Measurements from ENCODE around the gene TOMM22.

TOMM22 gene

DNA sequence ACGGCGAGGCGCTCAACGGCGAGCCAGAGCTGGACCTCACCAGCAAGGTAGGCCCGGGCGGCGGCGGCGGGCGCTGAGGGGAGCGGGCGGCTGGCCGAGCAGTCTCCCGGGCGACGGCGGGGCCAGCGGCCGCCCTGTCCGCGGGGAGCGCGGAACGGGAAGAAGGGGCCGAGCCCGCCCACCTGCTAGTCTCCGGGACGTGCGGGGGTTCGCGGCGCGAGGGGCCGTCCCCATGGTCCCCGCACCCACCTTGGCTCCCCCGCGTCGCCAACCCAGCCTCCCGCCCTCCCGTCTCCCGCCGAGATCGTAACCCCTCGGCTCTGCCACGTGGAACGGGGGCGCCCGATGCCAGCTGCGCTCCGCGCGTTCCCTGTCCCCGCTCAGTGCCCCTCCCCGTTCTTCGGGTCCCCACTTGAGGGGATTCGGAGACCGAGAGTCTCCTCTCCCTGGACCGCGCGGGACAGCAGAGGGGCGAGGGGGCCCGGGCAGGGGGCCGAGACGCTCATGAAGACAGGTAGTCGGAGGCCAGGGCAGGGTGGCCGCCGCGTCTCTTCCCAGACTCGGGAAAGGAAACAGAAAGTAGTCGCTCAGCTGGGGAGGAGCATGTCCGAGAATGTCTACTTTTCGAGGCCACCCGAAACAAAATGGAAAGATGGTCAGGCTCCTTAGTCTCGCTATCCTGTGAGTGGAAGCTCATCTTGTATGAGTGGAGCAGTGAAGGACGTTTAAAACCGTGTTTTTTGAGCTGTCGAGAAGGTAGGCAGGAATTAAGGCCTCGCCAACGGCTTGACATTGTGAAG lies 24.5 kb downstream of the TOMM22 start:
- H3K4me3 ChIP-seq (ENCODE audit: low read length in 2 of 2): peak overlapping the region; percentile 84 to 85
- H3K27me3 ChIP-seq (ENCODE audit: control insufficient read depth in 1 of 2, insufficient read depth in 2 of 2, low read length in 2 of 2): no peaks in the 10 kb centered on the region
- H3K4me1 ChIP-seq (ENCODE audit: control insufficient read depth, insufficient read depth, low read length): peaks cover 32% of the 10 kb centered on the region
- H3K9ac ChIP-seq (ENCODE audit: low read length in 2 of 2): peak overlapping the region; percentile 84 to 89
- no peaks in the 10 kb centered on the region for H3K9me3 ChIP-seq (ENCODE audit: control insufficient read depth in 2 of 2, low read length in 2 of 2)
- H3K36me3 ChIP-seq (ENCODE audit: control insufficient read depth in 2 of 2, insufficient read depth in 2 of 2, low read length in 2 of 2): peaks cover 2 to 11% of the 10 kb centered on the region in 2 donors
- peak overlapping the region; percentile 90 for H3K27ac ChIP-seq (ENCODE audit: low read length)

DNA sequence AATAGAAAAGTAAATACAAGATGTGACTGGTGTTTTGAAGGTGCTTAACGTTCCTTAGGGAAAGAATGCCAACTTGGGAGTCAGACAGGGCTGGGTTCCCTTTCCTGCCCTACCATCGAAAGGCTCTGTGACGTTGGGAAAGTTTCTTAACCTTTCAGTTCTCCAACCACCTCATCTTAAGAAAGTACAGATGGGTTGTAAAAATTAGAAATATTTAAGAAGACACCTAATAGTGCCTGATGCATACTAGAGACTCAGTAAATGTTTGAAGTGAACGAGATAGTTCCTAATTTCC lies 25.1 kb downstream of the TOMM22 start:
- Histone ChIP-seq H3K36me3 (ENCODE audit: control insufficient read depth in 2 of 2, insufficient read depth in 2 of 2, low read length in 2 of 2) (peaks cover 2 to 11% of the 10 kb centered on the region in 2 donors), H3K27me3 (ENCODE audit: control insufficient read depth in 1 of 2, insufficient read depth in 2 of 2, low read length in 2 of 2) (no peaks in the 10 kb centered on the region), H3K4me1 (ENCODE audit: control insufficient read depth, insufficient read depth, low read length) (peaks cover 27% of the 10 kb centered on the region), H3K9ac (ENCODE audit: low read length in 2 of 2) (peak overlapping the region; percentile 84 to 89), H3K9me3 (ENCODE audit: control insufficient read depth in 2 of 2, low read length in 2 of 2) (no peaks in the 10 kb centered on the region), H3K4me3 (ENCODE audit: low read length in 2 of 2) (peak overlapping the region; percentile 84 to 85), H3K27ac (ENCODE audit: low read length) (peak overlapping the region; percentile 90)

DNA sequence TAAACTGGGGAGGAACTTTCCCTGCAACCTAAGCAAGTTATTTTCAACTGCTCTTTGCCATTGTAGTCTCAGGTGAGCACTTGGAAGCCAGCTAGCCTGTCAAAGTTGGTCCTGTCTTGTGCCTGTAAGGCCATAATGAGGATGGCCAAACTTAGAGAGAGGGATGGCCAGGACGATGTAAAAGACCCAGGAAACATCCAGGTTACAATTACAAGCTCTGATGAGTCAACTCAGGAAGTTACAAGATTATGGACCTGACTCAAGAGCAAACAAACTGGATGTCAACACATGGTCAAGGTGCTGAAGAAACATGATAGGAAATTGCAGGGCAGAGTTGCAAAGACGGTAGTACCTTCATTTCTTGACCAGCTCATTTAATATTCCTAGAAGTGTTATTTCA lies 25.6 kb downstream of the TOMM22 start:
- Histone ChIP-seq H3K9me3 (ENCODE audit: control insufficient read depth in 2 of 2, low read length in 2 of 2) (no peaks in the 10 kb centered on the region), H3K27me3 (ENCODE audit: control insufficient read depth in 1 of 2, insufficient read depth in 2 of 2, low read length in 2 of 2) (no peaks in the 10 kb centered on the region), H3K4me3 (ENCODE audit: low read length in 2 of 2) (peak overlapping the region; percentile 84 to 85), H3K9ac (ENCODE audit: low read length in 2 of 2) (no peak overlapping the region), H3K27ac (ENCODE audit: low read length) (no peak overlapping the region), H3K36me3 (ENCODE audit: control insufficient read depth in 2 of 2, insufficient read depth in 2 of 2, low read length in 2 of 2) (peaks cover 2 to 14% of the 10 kb centered on the region in 2 donors), H3K4me1 (ENCODE audit: control insufficient read depth, insufficient read depth, low read length) (peaks cover 27% of the 10 kb centered on the region)

DNA sequence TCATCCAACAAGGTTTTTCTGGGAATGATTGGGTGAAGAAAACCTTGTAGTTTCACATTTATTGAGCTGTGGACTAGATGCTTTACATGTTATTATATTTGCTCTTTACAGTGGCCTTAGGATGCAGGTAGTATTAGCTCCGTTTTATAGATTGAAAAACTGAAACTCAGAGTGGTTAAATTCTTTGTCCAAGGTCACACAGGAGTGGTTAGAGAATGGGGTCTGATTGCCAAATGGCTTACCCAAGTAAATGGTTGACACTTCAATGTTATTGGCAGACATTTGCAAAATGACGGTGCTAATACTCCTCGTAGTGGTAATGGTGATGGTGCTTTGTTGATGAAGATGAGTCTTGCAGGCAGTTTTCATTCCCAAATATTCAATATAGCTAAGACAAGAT lies 26.2 kb downstream of the TOMM22 start:
- no peak overlapping the region for H3K27ac ChIP-seq (ENCODE audit: low read length)
- peaks cover 27% of the 10 kb centered on the region for H3K4me1 ChIP-seq (ENCODE audit: control insufficient read depth, insufficient read depth, low read length)
- no peaks in the 10 kb centered on the region for H3K9me3 ChIP-seq (ENCODE audit: control insufficient read depth in 2 of 2, low read length in 2 of 2)
- H3K4me3 ChIP-seq (ENCODE audit: low read length in 2 of 2): peak overlapping the region in 1 of 2 donors; percentile 84
- H3K36me3 ChIP-seq (ENCODE audit: control insufficient read depth in 2 of 2, insufficient read depth in 2 of 2, low read length in 2 of 2): peaks cover 2 to 16% of the 10 kb centered on the region in 2 donors
- no peak overlapping the region for H3K9ac ChIP-seq (ENCODE audit: low read length in 2 of 2)
- H3K27me3 ChIP-seq (ENCODE audit: control insufficient read depth in 1 of 2, insufficient read depth in 2 of 2, low read length in 2 of 2): no peaks in the 10 kb centered on the region

DNA sequence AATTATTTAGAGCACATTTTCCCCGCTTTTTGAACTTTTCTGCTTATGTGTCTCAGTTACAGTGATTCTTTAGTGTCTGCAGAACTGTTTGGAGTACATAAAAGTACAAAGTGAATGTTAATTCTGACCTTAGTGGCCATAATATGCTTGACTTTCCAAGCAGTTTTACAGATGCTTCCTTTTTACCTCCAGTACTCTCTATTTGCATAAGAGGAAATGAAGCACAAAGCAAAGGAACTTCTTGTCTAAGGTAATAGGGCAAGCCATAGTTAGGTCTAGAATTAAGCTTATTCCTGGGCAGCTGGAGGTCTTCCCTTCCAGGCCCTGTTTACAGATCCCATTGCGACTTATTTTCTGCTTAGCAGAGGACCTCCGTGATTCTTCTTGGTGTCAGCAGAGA lies 27.5 kb downstream of the TOMM22 start:
- no peak overlapping the region for H3K9ac ChIP-seq (ENCODE audit: low read length in 2 of 2)
- no peaks in the 10 kb centered on the region for H3K27me3 ChIP-seq (ENCODE audit: control insufficient read depth in 1 of 2, insufficient read depth in 2 of 2, low read length in 2 of 2)
- peaks cover 2 to 16% of the 10 kb centered on the region in 2 donors for H3K36me3 ChIP-seq (ENCODE audit: control insufficient read depth in 2 of 2, insufficient read depth in 2 of 2, low read length in 2 of 2)
- peaks cover 27% of the 10 kb centered on the region for H3K4me1 ChIP-seq (ENCODE audit: control insufficient read depth, insufficient read depth, low read length)
- no peak overlapping the region for H3K27ac ChIP-seq (ENCODE audit: low read length)
- H3K4me3 ChIP-seq (ENCODE audit: low read length in 2 of 2): no peak overlapping the region
- no peaks in the 10 kb centered on the region for H3K9me3 ChIP-seq (ENCODE audit: control insufficient read depth in 2 of 2, low read length in 2 of 2)

DNA sequence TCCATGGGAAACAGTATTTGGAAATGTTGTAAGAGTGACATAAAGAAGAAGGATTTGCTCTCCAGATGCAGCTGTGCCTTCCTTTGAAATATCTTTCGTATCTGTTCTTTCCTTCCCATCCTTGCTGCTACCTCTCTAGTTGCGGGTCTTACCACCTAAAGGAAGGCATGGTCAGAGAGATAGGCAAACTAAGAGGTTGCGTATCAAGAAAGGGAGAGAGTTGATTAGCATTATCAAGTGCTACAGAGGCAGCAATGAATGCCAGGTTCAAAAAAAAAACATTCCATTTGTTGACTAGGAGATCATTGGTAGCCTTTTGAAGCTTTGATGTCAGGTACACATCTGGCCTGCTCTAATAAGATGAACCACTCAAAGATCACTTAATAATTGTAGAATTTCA lies 28.6 kb downstream of the TOMM22 start:
- H3K4me1 ChIP-seq (ENCODE audit: control insufficient read depth, insufficient read depth, low read length): peaks cover 22% of the 10 kb centered on the region
- no peaks in the 10 kb centered on the region for H3K27me3 ChIP-seq (ENCODE audit: control insufficient read depth in 1 of 2, insufficient read depth in 2 of 2, low read length in 2 of 2)
- H3K36me3 ChIP-seq (ENCODE audit: control insufficient read depth in 2 of 2, insufficient read depth in 2 of 2, low read length in 2 of 2): peaks cover 2 to 19% of the 10 kb centered on the region in 2 donors
- no peaks in the 10 kb centered on the region for H3K9me3 ChIP-seq (ENCODE audit: control insufficient read depth in 2 of 2, low read length in 2 of 2)
- no peak overlapping the region for H3K4me3 ChIP-seq (ENCODE audit: low read length in 2 of 2)
- no peak overlapping the region for H3K27ac ChIP-seq (ENCODE audit: low read length)
- no peak overlapping the region for H3K9ac ChIP-seq (ENCODE audit: low read length in 2 of 2)

DNA sequence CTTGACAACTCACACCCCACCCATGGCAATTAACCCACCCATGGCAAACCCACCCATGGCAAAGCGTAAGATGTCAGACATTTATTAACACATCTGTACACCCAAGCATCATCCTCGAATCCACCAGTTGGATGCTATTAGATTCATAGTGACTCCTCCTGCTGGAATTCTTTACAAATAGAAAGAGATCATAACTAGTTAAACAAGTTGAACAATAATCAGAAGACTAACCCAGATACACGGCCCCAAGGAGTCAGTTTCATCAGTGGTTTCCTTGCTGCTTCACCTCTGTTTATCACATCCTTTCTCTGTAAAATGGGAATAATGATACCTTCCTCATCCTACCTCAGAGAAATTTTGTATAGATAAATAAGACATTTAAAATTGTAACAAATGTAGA lies 29.1 kb downstream of the TOMM22 start:
- H3K4me1 ChIP-seq (ENCODE audit: control insufficient read depth, insufficient read depth, low read length): peaks cover 25% of the 10 kb centered on the region

DNA sequence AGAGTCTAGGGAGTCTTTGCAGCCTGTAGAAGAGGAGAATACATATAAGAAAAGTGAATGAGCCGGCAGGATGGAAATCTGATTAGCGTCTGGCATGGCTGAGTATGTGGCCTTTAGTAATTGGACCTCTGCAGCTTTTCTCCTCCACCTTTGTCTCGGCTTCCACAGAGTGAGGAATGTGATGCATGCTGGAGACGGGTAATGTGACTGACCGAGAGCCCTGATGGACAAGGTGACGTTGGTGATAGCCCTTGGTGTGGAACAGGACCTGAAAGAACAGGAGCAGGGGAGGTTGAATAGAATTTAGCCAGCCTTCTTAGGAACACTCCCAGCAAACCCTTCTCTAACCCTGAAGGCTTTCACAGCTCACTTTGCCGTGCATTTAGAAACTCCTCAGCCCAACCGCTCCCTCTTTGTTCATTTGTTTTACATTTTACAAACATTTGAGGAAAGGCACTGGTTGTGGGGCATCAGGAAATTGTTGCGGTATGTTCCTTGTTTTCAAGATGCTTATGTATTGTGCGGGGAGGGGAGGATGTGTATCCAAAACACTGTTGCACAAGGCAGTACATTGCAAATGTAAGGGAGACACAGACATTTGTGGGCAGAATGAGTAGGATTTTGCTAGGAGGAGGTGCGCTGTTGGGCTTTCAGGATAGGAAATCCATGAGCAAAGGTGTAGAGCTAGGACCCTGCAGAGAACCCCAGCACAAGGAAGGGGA lies 30.9 kb downstream of the TOMM22 start:
- Histone ChIP-seq H3K36me3 (ENCODE audit: control insufficient read depth in 2 of 2, insufficient read depth in 2 of 2, low read length in 2 of 2) (peaks cover 14 to 39% of the 10 kb centered on the region in 2 donors), H3K4me1 (ENCODE audit: control insufficient read depth, insufficient read depth, low read length) (peaks cover 15% of the 10 kb centered on the region), H3K27me3 (ENCODE audit: control insufficient read depth in 1 of 2, insufficient read depth in 2 of 2, low read length in 2 of 2) (no peaks in the 10 kb centered on the region), H3K9me3 (ENCODE audit: control insufficient read depth in 2 of 2, low read length in 2 of 2) (no peaks in the 10 kb centered on the region), H3K4me3 (ENCODE audit: low read length in 2 of 2) (no peak overlapping the region), H3K9ac (ENCODE audit: low read length in 2 of 2) (no peak overlapping the region), H3K27ac (ENCODE audit: low read length) (no peak overlapping the region)

More for the DNA sequence above, 29.1 kb downstream of the TOMM22 start:
- Histone ChIP-seq H3K4me3 (ENCODE audit: low read length in 2 of 2) (no peak overlapping the region), H3K9me3 (ENCODE audit: control insufficient read depth in 2 of 2, low read length in 2 of 2) (no peaks in the 10 kb centered on the region), H3K9ac (ENCODE audit: low read length in 2 of 2) (no peak overlapping the region), H3K27ac (ENCODE audit: low read length) (no peak overlapping the region), H3K27me3 (ENCODE audit: control insufficient read depth in 1 of 2, insufficient read depth in 2 of 2, low read length in 2 of 2) (no peaks in the 10 kb centered on the region), H3K36me3 (ENCODE audit: control insufficient read depth in 2 of 2, insufficient read depth in 2 of 2, low read length in 2 of 2) (peaks cover 4 to 23% of the 10 kb centered on the region in 2 donors)

DNA sequence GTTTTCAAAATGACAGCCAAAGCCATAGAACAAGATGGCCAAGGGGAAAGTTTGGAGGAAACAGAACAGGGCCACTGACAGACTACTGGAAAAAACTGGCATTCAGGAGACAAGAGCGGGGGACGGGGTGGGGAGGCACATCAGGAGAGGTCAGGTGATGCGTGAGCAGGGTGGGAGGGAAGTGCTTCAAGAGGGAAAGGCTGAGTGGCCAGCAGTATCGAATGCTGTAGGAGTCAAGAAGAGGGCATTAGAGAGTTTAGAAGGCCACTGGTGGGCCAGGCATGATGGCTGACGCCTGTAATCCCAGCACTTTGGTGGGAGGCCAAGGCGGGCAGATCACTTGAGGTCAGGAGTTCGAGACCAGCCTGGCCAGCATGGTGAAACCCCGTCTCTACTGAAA lies 32.2 kb downstream of the TOMM22 start:
- Histone ChIP-seq H3K9me3 (ENCODE audit: control insufficient read depth in 2 of 2, low read length in 2 of 2) (no peaks in the 10 kb centered on the region), H3K9ac (ENCODE audit: low read length in 2 of 2) (no peak overlapping the region), H3K4me1 (ENCODE audit: control insufficient read depth, insufficient read depth, low read length) (peaks cover 12% of the 10 kb centered on the region), H3K36me3 (ENCODE audit: control insufficient read depth in 2 of 2, insufficient read depth in 2 of 2, low read length in 2 of 2) (peaks cover 14 to 44% of the 10 kb centered on the region in 2 donors), H3K4me3 (ENCODE audit: low read length in 2 of 2) (no peak overlapping the region), H3K27ac (ENCODE audit: low read length) (no peak overlapping the region), H3K27me3 (ENCODE audit: control insufficient read depth in 1 of 2, insufficient read depth in 2 of 2, low read length in 2 of 2) (no peaks in the 10 kb centered on the region)

DNA sequence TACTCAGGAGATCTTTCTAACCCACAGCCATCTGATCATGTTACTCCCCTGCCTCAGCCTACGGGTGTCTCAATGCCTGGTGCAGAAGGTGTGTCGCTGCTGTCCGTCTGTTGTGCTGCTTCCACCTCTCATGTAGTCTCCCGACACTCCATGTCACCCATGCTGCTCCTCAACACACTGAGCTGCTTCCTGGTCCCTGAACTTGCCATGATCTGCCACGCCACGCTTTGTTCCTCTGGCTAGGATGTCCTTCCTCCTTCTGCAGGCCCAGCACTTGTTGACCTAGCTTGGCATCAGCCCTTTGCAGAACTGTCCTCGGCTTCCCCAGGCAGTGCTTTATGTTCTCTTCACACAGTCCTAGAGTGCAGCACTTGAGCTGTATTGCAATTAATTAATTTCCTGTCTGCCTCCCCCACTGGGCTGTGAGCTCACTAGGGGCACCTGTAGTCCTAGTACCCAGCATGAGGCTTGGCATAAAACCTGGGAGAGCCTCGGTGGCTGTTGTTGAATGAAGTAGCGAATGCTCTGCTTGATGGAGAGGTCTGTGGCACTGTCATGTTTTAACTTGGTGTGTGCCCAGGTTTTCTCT lies 33.5 kb downstream of the TOMM22 start:
- Histone ChIP-seq H3K4me3 (ENCODE audit: low read length in 2 of 2) (no peak overlapping the region), H3K27me3 (ENCODE audit: control insufficient read depth in 1 of 2, insufficient read depth in 2 of 2, low read length in 2 of 2) (no peaks in the 10 kb centered on the region), H3K4me1 (ENCODE audit: control insufficient read depth, insufficient read depth, low read length) (peaks cover 12% of the 10 kb centered on the region), H3K27ac (ENCODE audit: low read length) (no peak overlapping the region), H3K36me3 (ENCODE audit: control insufficient read depth in 2 of 2, insufficient read depth in 2 of 2, low read length in 2 of 2) (peaks cover 11 to 35% of the 10 kb centered on the region in 2 donors), H3K9ac (ENCODE audit: low read length in 2 of 2) (no peak overlapping the region), H3K9me3 (ENCODE audit: control insufficient read depth in 2 of 2, low read length in 2 of 2) (no peaks in the 10 kb centered on the region)

Data from stomach smooth muscle (tissue), 2 donors.